Stomach (tissue), 9 donors: ENCODE measurements around the gene RSPH6A. TPM values are rescaled to one million over a fixed set of nuclear protein-coding genes. Genes with fewer than 3 reads are reported as not detected.

Source experiments
- DNase-seq, 2 donors: peaks; one replicate each; pipeline versions ENCODE4 v3.0.0 to v3.0.0-alpha.2; 2013 to 2019
- H3K27ac ChIP-seq, 5 donors: fragments of 200-600 bp in 4 of 5; sonication (generic) in 4 of 5; one replicate each; pipeline ENCODE4 v1.5.1; 2013 to 2019; ENCODE audit warnings: mild to moderate bottlenecking in 1 of 5, moderate library complexity in 1 of 5
- H3K27me3 ChIP-seq, 3 donors: fragments of 200-600 bp; sonication (generic); one replicate each; pipeline ENCODE4 v1.5.1; 2017 to 2019; ENCODE audit warnings: mixed run types in 1 of 3
- H3K36me3 ChIP-seq, 4 donors: fragments of 200-600 bp; sonication (generic); 1 replicate in 3 of 4; 2 replicates in 1 of 4; pipeline ENCODE4 v1.5.1; 2016 to 2019
- H3K4me1 ChIP-seq, 4 donors: fragments of 200-600 bp; sonication (generic); one replicate each; pipeline ENCODE4 v1.5.1; 2016 to 2019
- H3K4me3 ChIP-seq, 4 donors: fragments of 200-600 bp; sonication (generic) in 3 of 4; one replicate each; pipeline ENCODE4 v1.5.1; 2016 to 2019; ENCODE audit warnings: mild to moderate bottlenecking in 1 of 4
- H3K9me3 ChIP-seq, 4 donors: fragments of 200-600 bp; sonication (generic); one replicate each; pipeline ENCODE4 v1.5.1; 2016 to 2019
- CTCF ChIP-seq, 7 experiments: fragments of 450-650 bp in 4 of 7; fragments of 200-600 bp in 3 of 7; sonication (generic) in 3 of 7; IDR thresholded peaks; one replicate each; pipeline ENCODE4 v1.5.1; 2016 to 2019; ENCODE audit warnings: antibody characterized with exemption in 7 of 7, control low read depth in 2 of 7, mild to moderate bottlenecking in 1 of 7
- EP300 ChIP-seq: sonication (generic); formaldehyde crosslinking; IDR thresholded peaks from one replicate; pipeline ENCODE4 v1.6.1; 2017; ENCODE audit warnings: antibody characterized with exemption
- POLR2A ChIP-seq, 4 donors: fragments of 450-650 bp; IDR thresholded peaks; one replicate each; pipeline ENCODE4 v1.6.1; 2016; ENCODE audit warnings: antibody characterized with exemption in 4 of 4, control low read depth in 2 of 4, mild to moderate bottlenecking in 1 of 4, moderate library complexity in 1 of 4
- POLR2AphosphoS5 ChIP-seq, 3 donors: sonication (generic); formaldehyde crosslinking; IDR thresholded peaks; one replicate each; pipeline ENCODE4 v1.6.1; 2016; ENCODE audit warnings: antibody characterized with exemption in 3 of 3
- WGBS, 5 donors: extraction: QIAGEN DNeasy Blood & Tissue Kit in 3 of 5; methylation state at CpG; one replicate each; pipeline versions ENCODE4 v1.1.5 to v1.1.7; 2013 to 2018; 5-methylcytosine and 5-hydroxymethylcytosine counted together
- intact Hi-C: fragments of 100-400 bp; cut with DNase I; formaldehyde crosslinking; loops from one replicate; pipeline ENCODE4 v1.15.1; 2023; ENCODE audit warnings: low total_unique reads
- polyA plus RNA-seq, 3 donors: library from polyadenylated mRNA; stranded (reverse); fragments of 200-250 nt; gene quantifications; one replicate each; pipeline ENCODE4 v1.2.3, GENCODE V29; 2013
- total RNA-seq, 5 donors: library from RNA; depleted of rRNA; stranded (reverse); fragments of >200 nt; gene quantifications; one replicate each; pipeline versions ENCODE4 v1.1.0 to v1.2.3, GENCODE V29; 2014 to 2016
- donor health status: healthy with polysubstance abuse.
- donor health status: Bipolar disorder and iron deficiency.
- donor health status: healthy.

Gene RSPH6A
- total and polyA plus RNA-seq, 8 donors = 0.37 to 5.8 (median 1.4) TPM; not detected in 5

- H3K27me3 ChIP-seq = peaks cover 0 to 20% (median 0%) of the 10 kb centered on the region in 3 donors
- H3K9me3 ChIP-seq = no peaks in the 10 kb centered on the region
- peak in 1 of 2 donors; percentile 58 for DNase-seq
- peak overlapping the region in 4 of 5 donors; percentile 89 to 97 (median 94) for H3K27ac ChIP-seq
- intact Hi-C loops = no loop called here
- no peak overlapping the region for H3K4me3 ChIP-seq
- H3K36me3 ChIP-seq = no peaks in the 10 kb centered on the region
- peaks cover 33 to 58% (median 51%) of the 10 kb centered on the region in 4 donors for H3K4me1 ChIP-seq
- no peak for TF ChIP-seq EP300
- no peak for TF ChIP-seq POLR2AphosphoS5 (IDR thresholded peaks at IDR 0.05)
- TF ChIP-seq CTCF (IDR thresholded peaks at IDR 0.05) = no peak
- no peak for TF ChIP-seq POLR2A (IDR thresholded peaks at IDR 0.05)
- WGBS, 5 donors = 48 to 61% (median 51%) methylated on average over 17 to 21 of the region's 21 CpGs
Observed at GRCh38 chr19:45764945-45765701, 50.0 kb downstream of the RSPH6A start.

GRCh38 chr19:45764475-45764874, 50.6 kb downstream of the RSPH6A start:
- 49 to 70% (median 52%) methylated on average over 6 of the region's 6 CpGs for WGBS, 5 donors
- H3K4me3 ChIP-seq = no peak overlapping the region
- H3K9me3 ChIP-seq = no peaks in the 10 kb centered on the region
- intact Hi-C loops = no loop called here
- DNase-seq = no peak
- peaks cover 33 to 51% (median 48%) of the 10 kb centered on the region in 4 donors for H3K4me1 ChIP-seq
- H3K36me3 ChIP-seq = no peaks in the 10 kb centered on the region
- H3K27me3 ChIP-seq = peaks cover 0 to 20% (median 0%) of the 10 kb centered on the region in 3 donors
- peak overlapping the region in 4 of 5 donors; percentile 89 to 97 (median 94) for H3K27ac ChIP-seq
- TF ChIP-seq EP300 (no peak), POLR2A (IDR thresholded peaks at IDR 0.05) (no peak), CTCF (IDR thresholded peaks at IDR 0.05) (no peak), POLR2AphosphoS5 (IDR thresholded peaks at IDR 0.05) (no peak)

GRCh38 chr19:45763691-45764294, 51.3 kb downstream of the RSPH6A start:
- Histone ChIP-seq H3K27ac (peak overlapping the region in 2 of 5 donors; percentile 15 to 97), H3K4me3 (no peak overlapping the region), H3K9me3 (no peaks in the 10 kb centered on the region), H3K4me1 (peaks cover 33 to 49% (median 46%) of the 10 kb centered on the region in 4 donors), H3K36me3 (no peaks in the 10 kb centered on the region), H3K27me3 (peaks cover 0 to 20% (median 0%) of the 10 kb centered on the region in 3 donors)
- no peak for TF ChIP-seq POLR2AphosphoS5 (IDR thresholded peaks at IDR 0.05)
- no peak for TF ChIP-seq EP300
- no peak for TF ChIP-seq POLR2A (IDR thresholded peaks at IDR 0.05)
- no peak for TF ChIP-seq CTCF (IDR thresholded peaks at IDR 0.05)
- intact Hi-C loops = no loop called here
- WGBS, 5 donors = 37 to 56% (median 45%) methylated on average over 20 to 27 of the region's 27 CpGs
- DNase-seq = peak in 1 of 2 donors; percentile 52

GRCh38 chr19:45762870-45763631, 52.1 kb downstream of the RSPH6A start:
- no peak for TF ChIP-seq CTCF (IDR thresholded peaks at IDR 0.05)
- Histone ChIP-seq H3K9me3 (no peaks in the 10 kb centered on the region), H3K27me3 (peaks cover 0 to 16% (median 0%) of the 10 kb centered on the region in 3 donors), H3K27ac (peak overlapping the region in 1 of 5 donors; percentile 97), H3K36me3 (no peaks in the 10 kb centered on the region), H3K4me1 (peaks cover 33 to 45% (median 44%) of the 10 kb centered on the region in 4 donors), H3K4me3 (no peak overlapping the region)
- intact Hi-C loops = no loop called here
- WGBS, 5 donors = 86 to 90% (median 88%) methylated on average over 7 to 15 of the region's 15 CpGs
- DNase-seq = no peak
